C4-2B (cell line): ENCODE measurements around the gene FAM234B.

Experiments used
- CTCF ChIP-seq: fragments of 450-650 bp; conservative IDR thresholded peaks from 2 replicates; pipeline ENCODE4 v1.5.1; 2017; ENCODE audit warnings: mild to moderate bottlenecking
- ZFX ChIP-seq: fragments of 450-650 bp; IDR thresholded peaks from 2 replicates; pipeline ENCODE4 v1.6.1; 2017

DNA sequence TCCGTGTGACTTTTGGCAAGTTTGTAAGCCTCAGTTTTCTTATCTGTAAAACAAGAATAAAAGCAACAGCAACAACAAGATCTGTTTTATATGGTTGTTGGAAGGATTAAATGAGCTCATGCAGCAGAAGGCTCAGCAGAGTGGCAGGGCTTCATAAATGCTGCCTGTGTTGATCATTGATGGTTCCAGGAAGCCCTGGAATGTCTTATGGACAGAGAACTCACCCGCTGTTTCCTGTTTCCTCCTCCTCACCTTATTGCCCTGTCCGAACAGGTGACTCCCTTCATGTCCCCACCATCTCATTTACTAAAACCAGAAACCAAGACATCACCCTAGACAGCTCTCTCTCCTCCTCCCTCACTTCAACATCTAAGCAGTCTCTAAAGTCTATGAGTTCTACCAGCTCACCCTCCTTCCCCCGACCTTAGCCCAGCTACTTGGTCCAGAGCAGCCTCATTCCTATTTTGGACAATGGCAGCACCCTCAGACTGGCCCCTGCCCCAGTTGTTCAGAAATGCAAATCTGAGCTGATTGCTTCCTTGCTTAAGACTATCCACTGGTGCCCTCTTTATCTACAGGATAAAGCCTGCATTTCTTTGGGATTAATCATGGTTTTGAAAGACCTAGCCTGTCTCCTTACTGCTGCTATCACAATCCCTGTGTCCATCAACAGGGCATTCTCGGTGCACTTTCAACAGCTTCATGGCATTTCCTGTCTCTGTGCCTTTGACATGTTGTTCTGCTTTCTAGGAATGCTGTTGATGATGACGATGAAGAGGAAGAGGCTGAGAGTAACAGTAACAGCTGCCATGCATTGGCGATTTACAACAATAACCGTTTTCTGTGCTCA is 80.7 kb downstream of the FAM234B start:
- TF ChIP-seq CTCF (no peak), ZFX (no peak)
